BE2C (cell line): Measurements from ENCODE around the gene SELENOP.

ENCODE experiments used
- DNase-seq: peaks from one replicate; pipeline ENCODE4 v3.0.0-alpha.2; 2020
- H3K27me3 ChIP-seq: fragments of 250-450 bp; sonication (Bioruptor Pico); 2 replicates; pipeline ENCODE4 v1.5.1; 2020; ENCODE audit warnings: mild to moderate bottlenecking
- H3K36me3 ChIP-seq: fragments of 250-450 bp; sonication (Bioruptor Pico); 2 replicates; pipeline ENCODE4 v1.5.1; 2020; ENCODE audit warnings: mild to moderate bottlenecking
- H3K4me1 ChIP-seq: fragments of 250-450 bp; sonication (Bioruptor Pico); 2 replicates; pipeline ENCODE4 v1.5.1; 2020
- H3K4me3 ChIP-seq: 2 replicates; pipeline ENCODE4 v1.5.1; 2011; ENCODE audit warnings: low read depth, low read length
- H3K9me3 ChIP-seq: fragments of 250-450 bp; sonication (Bioruptor Pico); 2 replicates; pipeline ENCODE4 v1.5.1; 2020
- CTCF ChIP-seq: IDR thresholded peaks from 2 replicates; pipeline ENCODE4 v1.5.1; 2012; ENCODE audit warnings: mild to moderate bottlenecking, low read depth, low read length

SELENOP gene

GRCh38 chr5:42804717-42805339, 6.9 kb downstream of the SELENOP start:
- no peak for DNase-seq
- Histone ChIP-seq H3K36me3 (no peaks in the 10 kb centered on the region), H3K4me3 (no peak overlapping the region), H3K9me3 (no peaks in the 10 kb centered on the region), H3K27me3 (peaks cover 4% of the 10 kb centered on the region; the same call in 1 of the 2 replicates), H3K4me1 (no peaks in the 10 kb centered on the region)
- no peak for TF ChIP-seq CTCF

- Histone ChIP-seq H3K4me3 (no peak overlapping the region), H3K27me3 (peaks cover 4% of the 10 kb centered on the region), H3K4me1 (no peaks in the 10 kb centered on the region), H3K9me3 (no peaks in the 10 kb centered on the region), H3K36me3 (no peaks in the 10 kb centered on the region)
- DNase-seq, result no peak
- no peak for TF ChIP-seq CTCF
Measured at GRCh38 chr5:42801516-42802166, 10.1 kb downstream of the SELENOP start.

- H3K27me3 ChIP-seq, result peaks cover 4% of the 10 kb centered on the region
- H3K36me3 ChIP-seq, result no peaks in the 10 kb centered on the region
- H3K4me3 ChIP-seq, result no peak overlapping the region
Measured at GRCh38 chr5:42800748-42801330, 10.9 kb downstream of the SELENOP start.

GRCh38 chr5:42799668-42800114, 12.0 kb downstream of the SELENOP start:
- Histone ChIP-seq H3K27me3 (peaks cover 4% of the 10 kb centered on the region), H3K4me1 (no peaks in the 10 kb centered on the region), H3K36me3 (no peaks in the 10 kb centered on the region), H3K4me3 (no peak overlapping the region), H3K9me3 (no peaks in the 10 kb centered on the region)
- DNase-seq, result no peak
- no peak for TF ChIP-seq CTCF

More at GRCh38 chr5:42800748-42801330, 10.9 kb downstream of the SELENOP start:
- TF ChIP-seq CTCF, result no peak
- Histone ChIP-seq H3K9me3 (no peaks in the 10 kb centered on the region), H3K4me1 (no peaks in the 10 kb centered on the region)
- no peak for DNase-seq

- no peak for TF ChIP-seq CTCF
- Histone ChIP-seq H3K27me3 (peaks cover 4% of the 10 kb centered on the region), H3K36me3 (no peaks in the 10 kb centered on the region), H3K4me3 (no peak overlapping the region), H3K4me1 (no peaks in the 10 kb centered on the region), H3K9me3 (no peaks in the 10 kb centered on the region)
- DNase-seq, result no peak
Measured at GRCh38 chr5:42799241-42799608, 12.5 kb downstream of the SELENOP start.
